Stimulated activated CD8-positive, alpha-beta memory T cell treated with anti-CD3 and anti-CD28 coated beads, Interleukin-12 subunit alpha, Interleukin-12 subunit beta, amount 100 ng/mL, for 24 hours (primary cell): ENCODE results near the gene FOXO6.

Source experiments
- DNase-seq: peaks from one replicate; pipeline ENCODE4 v3.0.0-alpha.2; 2020; ENCODE audit errors: extremely low read depth

The FOXO6 gene

DNA sequence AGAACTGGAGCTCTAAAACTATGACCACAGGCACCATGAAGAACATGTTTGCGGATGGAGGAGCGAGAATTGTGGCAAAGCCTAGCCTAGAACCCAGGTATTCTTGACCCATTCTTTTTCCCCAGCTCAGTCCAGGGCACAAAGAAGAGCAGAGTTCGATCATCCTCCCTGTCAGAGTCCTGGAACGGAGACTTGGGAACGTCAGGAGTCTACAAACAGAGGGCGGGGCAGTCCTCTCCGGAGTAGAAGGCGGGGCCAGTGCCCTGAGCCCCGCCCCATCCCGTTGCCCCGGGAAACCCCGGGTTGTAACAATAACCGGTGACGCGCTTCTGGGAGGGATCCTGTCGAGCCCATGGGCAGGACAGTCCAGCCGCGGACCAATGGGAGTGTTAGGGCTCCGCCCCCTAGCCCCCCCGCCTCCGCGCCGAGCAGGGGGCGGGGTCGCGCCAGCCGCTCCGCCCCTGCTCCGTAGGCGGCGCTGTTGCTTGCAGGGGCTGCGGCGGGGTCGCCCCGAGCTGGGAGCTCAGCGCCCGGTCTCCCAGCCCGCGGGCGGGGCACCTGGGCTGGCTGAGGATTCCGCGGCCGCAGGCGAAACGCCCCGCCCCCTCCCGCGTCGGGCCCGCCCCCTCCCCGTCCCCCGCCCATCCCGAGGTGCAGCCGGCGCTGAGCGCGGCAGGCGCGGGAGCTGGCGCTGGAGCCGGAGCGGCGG lies at the start of gene FOXO6:
TSS of gene FOXO6 (plus strand) at position 649 of the 709 bp plus-strand sequence.
- DNase-seq: peak; percentile 86

GRCh38 chr1:41312991-41313645 lies 48.1 kb upstream of the FOXO6 start:
- DNase-seq: no peak

- DNase-seq: no peak
Observed at GRCh38 chr1:41313661-41314131, 47.5 kb upstream of the FOXO6 start.

DNA sequence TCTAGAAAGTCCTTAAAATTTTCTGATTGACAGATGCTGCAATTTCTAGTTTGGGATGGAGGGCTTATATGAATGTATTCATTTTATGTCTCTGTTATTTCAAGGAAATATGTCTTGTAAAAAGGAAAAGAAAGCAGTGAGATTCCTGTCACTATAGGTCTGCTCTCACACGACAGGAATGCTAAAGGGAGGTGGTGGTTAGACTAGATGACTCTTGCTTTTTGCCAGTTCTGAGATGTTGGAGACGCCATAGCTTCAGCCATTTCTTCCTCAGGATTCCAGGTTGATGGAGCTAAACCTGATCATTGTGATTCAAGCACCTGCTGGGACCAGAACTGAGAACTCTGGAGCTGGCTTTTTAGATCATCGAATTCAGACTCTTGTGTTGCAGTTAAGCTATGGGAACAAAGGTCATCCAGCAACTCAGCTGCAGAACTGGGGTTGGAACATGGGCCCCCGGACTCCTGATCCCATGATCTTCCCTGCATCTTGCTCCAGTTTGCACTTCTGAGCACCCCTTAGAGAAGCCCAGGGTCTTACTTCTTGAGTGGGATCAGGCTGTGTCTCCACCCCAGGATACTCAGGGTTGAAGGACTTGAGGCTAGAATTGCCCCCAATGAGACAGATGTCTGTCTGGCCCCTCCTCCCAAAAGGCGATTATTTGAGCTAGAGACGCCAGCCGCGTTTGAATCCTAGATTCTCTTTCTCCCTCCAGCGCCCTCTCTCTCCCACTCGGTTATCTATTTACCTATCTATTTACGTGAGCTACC lies 46.7 kb upstream of the FOXO6 start:
- no peak for DNase-seq

GRCh38 chr1:41315146-41315822 lies 46.0 kb upstream of the FOXO6 start:
- DNase-seq: no peak

DNA sequence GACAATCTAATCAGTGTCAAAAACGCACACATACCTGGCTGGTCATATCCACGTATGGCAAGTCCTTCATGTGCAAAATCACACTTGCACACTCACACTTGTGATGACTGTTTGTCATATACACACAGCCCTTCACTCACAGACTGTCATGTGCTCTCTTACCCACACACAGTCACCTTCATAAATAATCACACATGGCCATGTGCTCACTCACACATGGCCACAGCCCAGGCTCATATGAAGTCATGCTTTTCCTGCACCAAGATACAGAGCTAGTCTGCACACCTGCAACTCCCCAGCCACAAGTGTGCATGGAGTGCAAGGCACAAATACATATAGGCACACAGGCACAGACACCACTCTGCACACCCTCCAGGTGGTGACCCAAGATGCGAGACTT lies 45.4 kb upstream of the FOXO6 start:
- DNase-seq: no peak

DNA sequence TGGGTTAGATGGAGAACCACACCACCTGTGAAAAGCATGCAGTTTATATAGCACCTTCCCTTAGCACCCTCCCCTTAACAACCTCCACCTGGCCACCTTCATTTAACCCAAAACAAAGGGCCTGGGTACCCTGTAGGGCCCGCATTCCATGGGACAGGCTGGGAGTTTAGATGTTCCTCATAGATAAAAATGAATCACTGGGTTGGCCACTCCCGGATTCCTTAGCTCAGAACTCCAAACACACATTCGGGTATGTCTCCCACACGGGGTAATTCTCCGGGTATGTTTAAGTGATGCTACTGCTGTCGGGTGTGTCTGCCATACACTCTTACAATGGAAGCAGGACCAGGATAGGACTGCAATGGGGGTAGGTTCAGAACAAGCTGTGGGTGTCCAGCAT lies 43.9 kb upstream of the FOXO6 start:
- DNase-seq: no peak

DNA sequence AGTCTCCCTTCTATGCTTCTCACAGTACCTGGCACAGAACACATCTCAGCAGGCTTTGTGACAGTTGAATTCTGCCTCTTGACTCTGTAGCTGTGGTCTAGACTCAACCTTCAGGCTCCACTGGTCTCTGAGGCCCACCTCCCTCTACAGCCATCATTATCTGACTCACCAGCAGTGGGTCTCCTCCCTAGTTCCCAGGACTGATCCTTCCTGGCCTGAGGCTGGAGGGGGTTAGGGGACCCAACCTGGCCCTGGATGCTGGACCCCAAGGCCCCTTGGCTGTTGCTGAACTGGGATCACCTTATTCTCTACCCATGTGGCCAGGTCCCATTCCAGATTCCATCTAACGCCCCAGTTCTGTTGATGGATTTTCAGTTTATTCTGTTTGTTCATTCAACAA lies 43.1 kb upstream of the FOXO6 start:
- DNase-seq: no peak

DNA sequence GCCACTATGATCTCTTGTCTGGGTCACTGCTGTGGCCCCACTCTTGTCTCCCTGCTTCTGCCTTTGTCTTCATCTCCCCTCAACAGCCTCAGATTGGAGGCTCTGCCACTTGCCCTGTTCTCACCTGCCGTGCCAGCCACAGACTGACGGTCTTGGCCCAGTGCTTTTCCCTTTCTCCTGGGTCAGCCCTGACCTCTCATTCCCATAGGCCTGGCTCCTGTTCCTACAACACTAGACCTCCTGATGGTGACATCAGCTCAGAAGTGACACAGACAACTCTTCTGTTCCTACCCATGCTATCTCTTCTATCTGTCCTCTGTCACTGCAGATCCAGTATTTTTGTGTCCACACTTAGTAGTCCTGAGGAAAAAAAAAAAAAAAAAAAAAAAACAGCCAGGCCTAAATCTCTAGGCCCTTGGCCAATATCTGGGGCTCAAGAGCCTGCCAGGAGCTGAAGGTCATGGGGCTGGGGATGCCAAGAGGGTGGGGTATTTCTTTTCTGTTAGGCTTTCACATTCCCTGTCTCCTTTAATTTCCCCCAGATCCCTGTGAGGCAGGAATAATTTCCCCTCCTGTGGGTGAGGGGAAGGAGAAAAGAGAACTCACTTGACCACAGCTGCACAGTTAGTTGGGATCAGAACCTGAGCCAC lies 42.0 kb upstream of the FOXO6 start:
- DNase-seq: no peak

DNA sequence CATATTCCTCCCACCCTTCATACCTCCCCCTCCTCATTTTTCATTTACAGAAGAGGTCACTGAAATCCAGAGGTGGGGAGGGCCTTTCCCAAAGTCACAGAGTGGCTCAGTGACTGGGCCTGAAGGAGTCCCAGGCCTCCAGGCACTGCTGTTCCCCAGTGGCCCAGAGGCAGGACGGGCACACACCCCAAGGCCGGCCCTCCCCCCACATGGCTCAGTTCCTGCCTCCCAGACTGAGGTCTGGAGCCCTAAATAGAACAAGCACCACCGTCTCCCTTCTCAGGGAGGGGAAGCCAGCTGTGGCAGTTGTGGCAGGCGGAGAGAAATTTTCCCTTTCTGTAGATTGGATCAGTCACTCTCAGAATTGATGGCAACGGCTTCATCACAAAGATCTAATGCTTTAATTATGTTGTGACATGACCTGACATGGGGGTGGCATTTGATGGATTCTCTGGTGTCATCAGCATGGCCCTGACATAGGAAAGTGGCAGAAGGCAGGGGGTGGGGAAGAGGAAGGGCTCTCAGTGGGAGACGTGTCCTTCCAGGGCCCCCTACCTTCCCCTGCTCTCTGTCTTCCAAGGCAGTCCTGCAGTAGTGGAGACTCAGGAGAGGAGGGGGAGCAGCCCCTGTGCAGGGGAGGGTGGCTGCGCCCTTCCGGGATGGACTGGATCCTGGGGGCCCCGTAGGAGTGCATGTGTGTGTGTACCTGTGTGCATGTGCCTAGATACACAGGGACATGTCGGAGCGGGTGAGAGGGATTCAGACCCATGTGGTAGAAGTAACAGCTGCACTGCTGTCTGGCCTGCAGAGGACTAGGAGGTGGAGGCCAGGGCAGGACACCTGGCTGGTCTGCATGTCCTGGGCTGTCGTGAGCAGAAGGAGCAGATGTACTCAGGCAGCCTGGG lies 41.2 kb upstream of the FOXO6 start:
- no peak for DNase-seq

GRCh38 chr1:41320895-41321676 lies 40.1 kb upstream of the FOXO6 start:
- DNase-seq: no peak

DNA sequence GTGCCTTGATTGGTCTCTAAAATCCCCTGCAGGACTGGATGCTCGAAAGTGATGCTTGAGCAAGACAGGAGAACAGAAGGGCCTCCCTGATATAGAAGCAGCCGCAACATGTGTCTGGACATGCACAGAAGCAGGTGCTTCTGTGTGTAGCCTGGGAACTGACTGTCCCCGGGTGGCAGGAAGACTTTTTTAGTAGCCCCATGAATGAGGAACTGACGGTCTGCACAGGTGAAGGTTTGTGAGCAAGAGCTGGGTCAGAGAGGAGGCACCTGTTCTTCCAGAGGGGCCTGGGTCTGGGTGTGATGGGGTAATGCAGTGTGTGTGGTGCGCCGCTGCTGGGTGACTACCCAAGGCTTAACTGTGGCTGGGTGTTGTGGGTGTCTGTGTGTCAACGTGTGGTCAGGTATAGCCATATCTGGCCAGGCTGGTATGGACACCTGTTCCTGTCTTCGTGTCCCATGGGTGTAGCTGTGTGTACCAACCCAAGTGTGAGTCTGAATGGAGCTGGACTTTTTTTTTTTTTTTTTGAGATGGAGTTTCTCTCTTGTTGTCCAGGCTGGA lies 39.1 kb upstream of the FOXO6 start:
- no peak for DNase-seq

- no peak for DNase-seq
Observed at GRCh38 chr1:41322835-41323234, 38.4 kb upstream of the FOXO6 start.

DNA sequence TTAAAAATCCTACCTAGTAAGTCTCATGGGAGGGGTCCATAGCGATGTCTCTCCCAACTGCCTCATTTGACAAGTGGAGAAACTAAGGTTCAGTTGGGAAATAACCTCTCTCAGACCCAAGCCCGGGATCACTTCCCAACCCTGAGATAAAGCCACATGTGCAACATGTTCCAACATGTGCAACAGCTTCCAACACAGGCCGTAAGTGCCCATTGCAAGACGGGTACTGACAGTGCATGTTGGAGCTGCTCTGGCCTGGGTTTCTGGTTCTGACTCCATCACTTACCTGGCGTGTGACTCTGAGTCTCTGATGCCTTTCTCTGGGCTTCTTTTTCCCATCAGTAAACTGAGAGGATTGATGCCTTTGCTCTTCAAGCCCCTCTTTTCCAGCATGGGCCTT lies 38.0 kb upstream of the FOXO6 start:
- DNase-seq: no peak

DNA sequence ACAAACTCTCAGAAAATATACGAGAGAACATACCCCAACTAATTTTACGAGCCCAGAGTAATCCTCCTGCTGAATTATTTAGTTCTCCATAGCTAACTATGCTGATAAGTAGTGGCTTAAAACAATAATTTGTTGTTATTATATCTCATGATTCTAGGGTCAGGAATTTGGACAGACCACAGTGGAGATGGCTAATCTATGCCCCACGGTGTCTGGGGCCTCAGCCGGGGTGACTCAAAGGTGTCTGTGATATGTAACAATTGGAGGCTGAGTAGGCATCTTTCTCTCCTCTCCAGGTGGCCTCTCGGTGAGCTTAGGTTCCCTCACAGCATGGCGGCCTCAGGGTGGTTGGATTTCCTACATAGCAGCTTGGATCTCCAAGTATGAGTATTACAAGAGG lies 35.4 kb upstream of the FOXO6 start:
- DNase-seq: no peak

DNA sequence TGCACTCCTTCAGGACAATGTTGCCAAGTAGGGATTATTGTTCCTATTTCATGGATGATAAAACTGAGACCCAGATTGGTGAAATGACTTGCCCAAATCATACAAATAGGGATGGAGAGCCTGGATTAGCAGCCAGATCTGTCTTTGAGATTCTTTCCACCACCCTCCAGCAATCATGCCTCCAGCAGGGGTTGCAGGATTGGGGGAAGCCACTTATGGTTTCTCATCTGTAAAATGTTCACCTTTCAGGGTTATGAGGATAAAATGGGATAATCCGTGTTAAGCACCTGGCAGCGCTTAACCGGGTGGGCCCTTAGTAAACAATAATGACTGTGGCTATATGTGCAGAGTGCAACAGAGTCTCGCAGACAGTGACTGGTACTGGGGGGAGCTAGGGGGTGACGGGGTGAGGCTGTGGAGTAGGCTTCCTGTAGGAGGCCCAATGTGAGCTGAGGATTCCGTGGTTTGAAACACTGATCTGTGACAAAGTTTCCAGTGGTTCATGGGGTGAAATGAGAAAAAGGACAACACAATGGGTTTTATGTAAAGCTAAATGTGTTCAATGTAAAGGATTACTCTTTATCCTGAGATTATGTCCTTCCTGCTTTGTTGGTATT lies 33.7 kb upstream of the FOXO6 start:
- no peak for DNase-seq

- DNase-seq: no peak
Observed at GRCh38 chr1:41328001-41328615, 33.1 kb upstream of the FOXO6 start.

GRCh38 chr1:41328780-41329640 lies 32.2 kb upstream of the FOXO6 start:
- no peak for DNase-seq
